Endothelial cell of umbilical vein (primary cell): ENCODE results near the gene LSM14B. TPM values are rescaled to one million over a fixed set of nuclear protein-coding genes. Genes with fewer than 3 reads are reported as not detected.

Source experiments
- BruUV-seq: library from RNA; stranded (reverse); fragments of 400-500 nt; replicated peaks from 2 replicates; lab custom pipeline; 2021; lab: Mats Ljungman, UMichigan
- CTCF ChIA-PET: fragments of 300-600, 350-600 bp; sonication (Branson Sonifier 250); formaldehyde crosslinking; loops from one replicate; lab custom pipeline; 2021; ENCODE audit warnings: antibody characterized with exemption, inconsistent platforms; lab: Charles Lee
- POLR2A ChIA-PET: fragments of 300-600, 350-600 bp; sonication (Branson Sonifier 250); formaldehyde crosslinking; loops from one replicate; lab custom pipeline; 2021; ENCODE audit warnings: antibody characterized with exemption, inconsistent platforms; lab: Charles Lee
- DNase-seq: peaks from one replicate; pipeline ENCODE4 v3.0.0-alpha.2; 2011; ENCODE audit warnings: low read depth, low spot score
- FAIRE-seq: peaks from 2 replicates; lab custom pipeline; 2011; peaks lifted over from hg19 to GRCh38; lab: Jason Lieb, UNC
- H2AFZ ChIP-seq: 2 replicates; pipeline ENCODE4 v1.6.0; 2012; ENCODE audit warnings: low read depth, low read length, control low read depth, inconsistent platforms
- H3K27ac ChIP-seq: 2 replicates; pipeline ENCODE4 v1.5.1; 2011; ENCODE audit warnings: low read depth, mild to moderate bottlenecking, control low read depth, low read length, moderate library complexity; ENCODE audit not compliant: insufficient read depth
- H3K27me3 ChIP-seq, 2 experiments: 2 replicates each; pipeline versions ENCODE4 v1.6.0 to v1.6.1; 2011; ENCODE audit warnings: low read length in 2 of 2, mixed read lengths in 1 of 2; ENCODE audit not compliant: control insufficient read depth in 2 of 2, insufficient read depth in 2 of 2
- H3K36me3 ChIP-seq, 2 experiments: 2 replicates in 1 of 2; 3 replicates in 1 of 2; pipeline ENCODE4 v1.5.1; 2011; ENCODE audit warnings: low read length in 2 of 2, mild to moderate bottlenecking in 1 of 2, moderate library complexity in 1 of 2; ENCODE audit not compliant: control insufficient read depth in 2 of 2, insufficient read depth in 2 of 2; ENCODE audit errors: extremely low read depth in 1 of 2
- H3K4me1 ChIP-seq: 3 replicates; pipeline ENCODE4 v1.5.1; 2011; ENCODE audit warnings: mild to moderate bottlenecking, low read length; ENCODE audit not compliant: control insufficient read depth, insufficient read depth; ENCODE audit errors: extremely low read depth
- H3K4me2 ChIP-seq: 2 replicates; pipeline ENCODE4 v1.6.1; 2011; ENCODE audit warnings: low read length, control low read depth, mixed read lengths; ENCODE audit not compliant: insufficient read depth
- H3K4me3 ChIP-seq, 3 experiments: fragments of 200-600 bp in 1 of 3; sonication (generic), shearing (Covaris generic) in 1 of 3; replicated peaks in 1 of 3; 2 replicates each; pipeline ENCODE4 v1.5.1; 2011 to 2016; ENCODE audit warnings: control low read depth in 3 of 3, low read length in 3 of 3, mild to moderate bottlenecking in 2 of 3, inconsistent platforms in 1 of 3, low read depth in 1 of 3, moderate library complexity in 1 of 3; ENCODE audit not compliant: insufficient read depth in 1 of 3
- H3K79me2 ChIP-seq: 2 replicates; pipeline ENCODE4 v1.6.0; 2012; ENCODE audit warnings: low read length, inconsistent platforms; ENCODE audit not compliant: control insufficient read depth, insufficient read depth
- H3K9ac ChIP-seq: replicated peaks from 2 replicates; pipeline ENCODE3; 2011; ENCODE audit warnings: low read length, control low read depth; ENCODE audit not compliant: insufficient read depth; ENCODE audit errors: extremely low read depth
- H3K9me1 ChIP-seq: replicated peaks from 3 replicates; pipeline ENCODE4 v1.6.0; 2011; ENCODE audit warnings: mild to moderate bottlenecking, low read length; ENCODE audit not compliant: control insufficient read depth, insufficient read depth; ENCODE audit errors: extremely low read depth
- H3K9me3 ChIP-seq: replicated peaks from 2 replicates; pipeline ENCODE4 v1.5.1; 2012; ENCODE audit warnings: low read length, inconsistent platforms; ENCODE audit not compliant: control insufficient read depth, insufficient read depth
- H4K20me1 ChIP-seq: replicated peaks from 2 replicates; pipeline ENCODE3; 2011; ENCODE audit warnings: mild to moderate bottlenecking, low read length; ENCODE audit not compliant: control insufficient read depth, insufficient read depth; ENCODE audit errors: extremely low read depth
- EZH2 ChIP-seq: IDR thresholded peaks from 2 replicates; pipeline ENCODE4 v1.6.1; 2012; ENCODE audit warnings: borderline replicate concordance, low read depth, mild to moderate bottlenecking, moderate library complexity, low read length, inconsistent platforms; ENCODE audit not compliant: severe bottlenecking
- FOS ChIP-seq: IDR thresholded peaks from 2 replicates; pipeline ENCODE4 v1.6.1; 2011; ENCODE audit warnings: mild to moderate bottlenecking, low read length, moderate library complexity, borderline replicate concordance; ENCODE audit not compliant: insufficient read depth
- JUN ChIP-seq: IDR thresholded peaks from 2 replicates; pipeline ENCODE4 v1.6.1; 2011; ENCODE audit warnings: borderline replicate concordance, low read depth; ENCODE audit not compliant: insufficient read length, insufficient read depth
- MYC ChIP-seq: IDR thresholded peaks from one replicate; pipeline ENCODE4 v1.6.1; 2011; ENCODE audit warnings: mild to moderate bottlenecking, low read depth, low read length
- POLR2A ChIP-seq: IDR thresholded peaks from 2 replicates; pipeline ENCODE4 v1.6.1; 2012; ENCODE audit warnings: low read depth, mild to moderate bottlenecking, control low read depth, low read length
- dilution Hi-C: fragments of 300-500 bp; cut with MboI; formaldehyde crosslinking; loops from one replicate; pipeline ENCODE4 v1.15.0; 2019; ENCODE audit warnings: low sequenced_read_pairs; ENCODE audit not compliant: extremely low pct_ligation_motif_present
- intact Hi-C: fragments of 100-400 bp; cut with micrococcal nuclease; formaldehyde crosslinking; loops from one replicate; pipeline ENCODE4 v1.10.0; 2022
- polyA plus RNA-seq, 4 experiments: library from polyadenylated mRNA; depleted of rRNA in 3 of 4; stranded (reverse) in 3 of 4; unstranded in 1 of 4; fragments of >200 nt; gene quantifications; 2 replicates each; pipeline versions ENCODE4 v1.2.1 to v1.2.3, GENCODE V29; 2011 to 2012; ENCODE audit warnings: missing spikeins in 1 of 4
- total RNA-seq: library from RNA; stranded (reverse); gene quantifications from 2 replicates; pipeline ENCODE4 v1.2.3, GENCODE V29; 2021
- TF ChIP-seq, protein P1 (sequence below), 2 donors: IDR thresholded peaks; 1 replicate in 1 of 2; 2 replicates in 1 of 2; pipeline ENCODE4 v1.5.1; 2011; ENCODE audit warnings: low read length in 2 of 2, mild to moderate bottlenecking in 2 of 2, moderate library complexity in 2 of 2, control low read depth in 1 of 2, inconsistent platforms in 1 of 2, low read depth in 1 of 2; ENCODE audit not compliant: insufficient read depth in 1 of 2; ENCODE audit errors: extremely low read depth in 1 of 2
- TF ChIP-seq, protein P2 (sequence below): IDR thresholded peaks from 2 replicates; pipeline ENCODE4 v1.6.1; 2011; ENCODE audit not compliant: insufficient read depth, insufficient read length

Gene LSM14B
- total and polyA plus RNA-seq, 2 donors (not counting 3 experiments of a cell fraction or from before 2014, with no cell fraction given), result 32.5 to 34.0 TPM

DNA sequence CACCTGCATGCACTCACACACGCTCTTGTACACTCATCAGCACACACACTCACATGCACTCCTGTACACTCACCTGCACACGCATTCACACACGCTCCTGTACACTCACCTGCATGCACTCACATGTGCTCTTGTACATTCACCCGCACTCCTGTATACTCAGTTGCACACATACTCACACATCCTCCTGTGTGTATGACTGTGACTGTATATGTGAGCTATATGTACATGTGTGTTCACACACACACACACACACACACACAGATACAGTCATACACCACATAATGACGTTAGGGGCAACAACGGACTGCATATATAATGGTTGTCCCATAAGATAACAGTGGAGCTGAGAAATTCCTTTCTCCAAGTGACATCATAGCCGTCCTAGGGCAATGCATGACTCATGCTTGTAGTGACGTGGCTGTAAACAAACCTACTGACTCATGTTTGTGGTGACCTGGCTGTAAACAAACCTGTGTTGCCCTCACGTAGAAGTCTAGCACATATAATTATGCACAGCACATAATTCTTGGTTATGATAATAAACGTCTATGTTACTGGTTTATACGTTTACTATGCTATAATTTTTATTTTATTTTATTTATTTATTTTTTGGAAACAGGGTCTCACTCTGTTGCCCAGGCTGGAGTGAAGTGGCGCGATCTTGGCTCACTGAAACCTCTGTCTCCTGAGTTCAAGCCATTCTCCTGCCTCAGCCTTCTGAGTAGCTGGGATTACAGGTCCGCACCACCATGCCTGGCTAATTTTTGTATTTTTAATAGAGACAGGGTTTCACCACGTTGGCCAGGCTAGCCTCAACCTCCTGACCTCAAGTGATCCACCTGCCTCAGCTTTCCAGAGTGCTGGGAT is 33.8 kb upstream of the LSM14B start:
- POLR2A ChIA-PET, result no interaction called here
- no peak overlapping the region for H3K4me2 ChIP-seq

DNA sequence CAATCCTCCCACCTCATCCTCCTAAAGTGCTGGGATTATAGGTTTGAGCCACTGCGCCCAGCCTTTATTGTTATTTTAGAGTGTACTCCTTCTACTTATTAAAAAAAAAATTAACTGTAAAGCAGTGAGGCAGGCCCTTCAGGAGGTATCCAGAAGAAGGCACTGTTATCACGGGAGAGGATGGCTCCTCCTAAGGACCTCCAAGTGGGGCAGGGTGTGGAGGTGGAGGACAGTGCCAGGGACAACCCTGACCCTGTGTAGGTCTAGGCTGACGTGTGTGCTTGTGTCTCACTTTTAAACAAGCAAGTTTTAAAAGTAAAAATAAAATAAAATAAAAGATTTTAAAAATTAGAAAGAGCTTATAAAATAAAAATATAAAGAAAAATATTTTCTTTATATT is 32.9 kb upstream of the LSM14B start:
- Histone ChIP-seq H3K9me1 (no peaks in the 10 kb centered on the region), H3K36me3 (no peaks in the 10 kb centered on the region), H3K79me2 (no peaks in the 10 kb centered on the region), H3K4me2 (no peak overlapping the region), H3K27ac (no peak overlapping the region), H2AFZ (no peak overlapping the region), H3K27me3 (no peaks in the 10 kb centered on the region), H3K4me3 (no peak overlapping the region), H3K9ac (no peak overlapping the region), H4K20me1 (no peaks in the 10 kb centered on the region), H3K4me1 (no peaks in the 10 kb centered on the region), H3K9me3 (no peaks in the 10 kb centered on the region)
- ChIA-PET POLR2A (no interaction called here), CTCF (interaction anchor here (0.7 kb wide), 1 partner anchor 11 kb away, joined by 3 read pairs; no protein-coding TSS in a partner anchor)
- dilution Hi-C loops, result no loop called here
- no peak for FAIRE-seq
- no TSS peak for BruUV-seq
- no peak for TF ChIP-seq JUN
- TF ChIP-seq EZH2, result no peak
- TF ChIP-seq MYC, result no peak
- no peak for TF ChIP-seq FOS
- TF ChIP-seq, protein P1, sequence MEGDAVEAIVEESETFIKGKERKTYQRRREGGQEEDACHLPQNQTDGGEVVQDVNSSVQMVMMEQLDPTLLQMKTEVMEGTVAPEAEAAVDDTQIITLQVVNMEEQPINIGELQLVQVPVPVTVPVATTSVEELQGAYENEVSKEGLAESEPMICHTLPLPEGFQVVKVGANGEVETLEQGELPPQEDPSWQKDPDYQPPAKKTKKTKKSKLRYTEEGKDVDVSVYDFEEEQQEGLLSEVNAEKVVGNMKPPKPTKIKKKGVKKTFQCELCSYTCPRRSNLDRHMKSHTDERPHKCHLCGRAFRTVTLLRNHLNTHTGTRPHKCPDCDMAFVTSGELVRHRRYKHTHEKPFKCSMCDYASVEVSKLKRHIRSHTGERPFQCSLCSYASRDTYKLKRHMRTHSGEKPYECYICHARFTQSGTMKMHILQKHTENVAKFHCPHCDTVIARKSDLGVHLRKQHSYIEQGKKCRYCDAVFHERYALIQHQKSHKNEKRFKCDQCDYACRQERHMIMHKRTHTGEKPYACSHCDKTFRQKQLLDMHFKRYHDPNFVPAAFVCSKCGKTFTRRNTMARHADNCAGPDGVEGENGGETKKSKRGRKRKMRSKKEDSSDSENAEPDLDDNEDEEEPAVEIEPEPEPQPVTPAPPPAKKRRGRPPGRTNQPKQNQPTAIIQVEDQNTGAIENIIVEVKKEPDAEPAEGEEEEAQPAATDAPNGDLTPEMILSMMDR (IDR thresholded peaks at IDR 0.05; ENCODE audit: extremely low read depth in 1 of 2, insufficient read depth in 1 of 2, low read depth in 1 of 2, low read length in 2 of 2), result no peak
- DNase-seq, result no peak
- intact Hi-C loops, result no loop called here

More for the DNA sequence above, 33.8 kb upstream of the LSM14B start:
- Histone ChIP-seq H4K20me1 (no peaks in the 10 kb centered on the region), H3K9me1 (no peaks in the 10 kb centered on the region), H3K9ac (no peak overlapping the region), H3K4me3 (no peak overlapping the region), H3K79me2 (no peaks in the 10 kb centered on the region), H3K4me1 (no peaks in the 10 kb centered on the region), H3K27me3 (no peaks in the 10 kb centered on the region), H2AFZ (no peak overlapping the region), H3K36me3 (no peaks in the 10 kb centered on the region), H3K27ac (no peak overlapping the region), H3K9me3 (no peaks in the 10 kb centered on the region)
- FAIRE-seq, result no peak
- DNase-seq, result peak; percentile 45
- dilution Hi-C loops, result no loop called here
- BruUV-seq, result no TSS peak
- CTCF ChIA-PET, result no interaction called here
- intact Hi-C loops, result no loop called here
- TF ChIP-seq JUN (peak; percentile 94), FOS (peak; percentile 79), EZH2 (no peak), MYC (no peak), POLR2A (no peak)
- TF ChIP-seq, protein P2, sequence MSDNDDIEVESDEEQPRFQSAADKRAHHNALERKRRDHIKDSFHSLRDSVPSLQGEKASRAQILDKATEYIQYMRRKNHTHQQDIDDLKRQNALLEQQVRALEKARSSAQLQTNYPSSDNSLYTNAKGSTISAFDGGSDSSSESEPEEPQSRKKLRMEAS, result no peak
